Endothelial cell of umbilical vein (primary cell): ENCODE data around the gene ZBTB20. TPM values are rescaled to one million over a fixed set of nuclear protein-coding genes. Genes with fewer than 3 reads are reported as not detected.
A peak's percentile ranks its signal among the peaks of the same experiment; 100 is the strongest.

Experiments
- BruUV-seq: library from RNA; stranded (reverse); fragments of 400-500 nt; replicated peaks from 2 replicates; lab custom pipeline; 2021; lab: Mats Ljungman, UMichigan
- CTCF ChIA-PET: fragments of 300-600, 350-600 bp; sonication (Branson Sonifier 250); formaldehyde crosslinking; loops from one replicate; lab custom pipeline; 2021; ENCODE audit warnings: antibody characterized with exemption, inconsistent platforms; lab: Charles Lee
- POLR2A ChIA-PET: fragments of 300-600, 350-600 bp; sonication (Branson Sonifier 250); formaldehyde crosslinking; loops from one replicate; lab custom pipeline; 2021; ENCODE audit warnings: antibody characterized with exemption, inconsistent platforms; lab: Charles Lee
- DNase-seq: peaks from one replicate; pipeline ENCODE4 v3.0.0-alpha.2; 2011; ENCODE audit warnings: low read depth, low spot score
- FAIRE-seq: peaks from 2 replicates; lab custom pipeline; 2011; peaks lifted over from hg19 to GRCh38; lab: Jason Lieb, UNC
- H2AFZ ChIP-seq: 2 replicates; pipeline ENCODE4 v1.6.0; 2012; ENCODE audit warnings: low read depth, low read length, control low read depth, inconsistent platforms
- H3K27ac ChIP-seq: 2 replicates; pipeline ENCODE4 v1.5.1; 2011; ENCODE audit warnings: low read depth, mild to moderate bottlenecking, control low read depth, low read length, moderate library complexity; ENCODE audit not compliant: insufficient read depth
- H3K27me3 ChIP-seq, 2 experiments: 2 replicates each; pipeline versions ENCODE4 v1.6.0 to v1.6.1; 2011; ENCODE audit warnings: low read length in 2 of 2, mixed read lengths in 1 of 2; ENCODE audit not compliant: control insufficient read depth in 2 of 2, insufficient read depth in 2 of 2
- H3K36me3 ChIP-seq, 2 experiments: 2 replicates in 1 of 2; 3 replicates in 1 of 2; pipeline ENCODE4 v1.5.1; 2011; ENCODE audit warnings: low read length in 2 of 2, mild to moderate bottlenecking in 1 of 2, moderate library complexity in 1 of 2; ENCODE audit not compliant: control insufficient read depth in 2 of 2, insufficient read depth in 2 of 2; ENCODE audit errors: extremely low read depth in 1 of 2
- H3K4me1 ChIP-seq: 3 replicates; pipeline ENCODE4 v1.5.1; 2011; ENCODE audit warnings: mild to moderate bottlenecking, low read length; ENCODE audit not compliant: control insufficient read depth, insufficient read depth; ENCODE audit errors: extremely low read depth
- H3K4me2 ChIP-seq: 2 replicates; pipeline ENCODE4 v1.6.1; 2011; ENCODE audit warnings: low read length, control low read depth, mixed read lengths; ENCODE audit not compliant: insufficient read depth
- H3K4me3 ChIP-seq, 3 experiments: fragments of 200-600 bp in 1 of 3; sonication (generic), shearing (Covaris generic) in 1 of 3; replicated peaks in 1 of 3; 2 replicates each; pipeline ENCODE4 v1.5.1; 2011 to 2016; ENCODE audit warnings: control low read depth in 3 of 3, low read length in 3 of 3, mild to moderate bottlenecking in 2 of 3, inconsistent platforms in 1 of 3, low read depth in 1 of 3, moderate library complexity in 1 of 3; ENCODE audit not compliant: insufficient read depth in 1 of 3
- H3K79me2 ChIP-seq: 2 replicates; pipeline ENCODE4 v1.6.0; 2012; ENCODE audit warnings: low read length, inconsistent platforms; ENCODE audit not compliant: control insufficient read depth, insufficient read depth
- H3K9ac ChIP-seq: replicated peaks from 2 replicates; pipeline ENCODE3; 2011; ENCODE audit warnings: low read length, control low read depth; ENCODE audit not compliant: insufficient read depth; ENCODE audit errors: extremely low read depth
- H3K9me1 ChIP-seq: replicated peaks from 3 replicates; pipeline ENCODE4 v1.6.0; 2011; ENCODE audit warnings: mild to moderate bottlenecking, low read length; ENCODE audit not compliant: control insufficient read depth, insufficient read depth; ENCODE audit errors: extremely low read depth
- H3K9me3 ChIP-seq: replicated peaks from 2 replicates; pipeline ENCODE4 v1.5.1; 2012; ENCODE audit warnings: low read length, inconsistent platforms; ENCODE audit not compliant: control insufficient read depth, insufficient read depth
- H4K20me1 ChIP-seq: replicated peaks from 2 replicates; pipeline ENCODE3; 2011; ENCODE audit warnings: mild to moderate bottlenecking, low read length; ENCODE audit not compliant: control insufficient read depth, insufficient read depth; ENCODE audit errors: extremely low read depth
- EZH2 ChIP-seq: IDR thresholded peaks from 2 replicates; pipeline ENCODE4 v1.6.1; 2012; ENCODE audit warnings: borderline replicate concordance, low read depth, mild to moderate bottlenecking, moderate library complexity, low read length, inconsistent platforms; ENCODE audit not compliant: severe bottlenecking
- GATA2 ChIP-seq: IDR thresholded peaks from 2 replicates; pipeline ENCODE4 v1.7.0; 2011; ENCODE audit warnings: low read depth, mild to moderate bottlenecking, moderate library complexity, mixed read lengths, low read length; ENCODE audit not compliant: insufficient read length, insufficient read depth
- JUN ChIP-seq: IDR thresholded peaks from 2 replicates; pipeline ENCODE4 v1.6.1; 2011; ENCODE audit warnings: borderline replicate concordance, low read depth; ENCODE audit not compliant: insufficient read length, insufficient read depth
- POLR2A ChIP-seq: IDR thresholded peaks from 2 replicates; pipeline ENCODE4 v1.6.1; 2012; ENCODE audit warnings: low read depth, mild to moderate bottlenecking, control low read depth, low read length
- POLR2AphosphoS5 ChIP-seq: IDR thresholded peaks from 2 replicates; pipeline ENCODE4 v1.6.1; 2012; ENCODE audit warnings: low read depth, mild to moderate bottlenecking, control low read depth, low read length, moderate library complexity; ENCODE audit not compliant: insufficient read depth
- dilution Hi-C: fragments of 300-500 bp; cut with MboI; formaldehyde crosslinking; loops from one replicate; pipeline ENCODE4 v1.15.0; 2019; ENCODE audit warnings: low sequenced_read_pairs; ENCODE audit not compliant: extremely low pct_ligation_motif_present
- intact Hi-C: fragments of 100-400 bp; cut with micrococcal nuclease; formaldehyde crosslinking; loops from one replicate; pipeline ENCODE4 v1.10.0; 2022
- polyA plus RNA-seq, 4 experiments: library from polyadenylated mRNA; depleted of rRNA in 3 of 4; stranded (reverse) in 3 of 4; unstranded in 1 of 4; fragments of >200 nt; gene quantifications; 2 replicates each; pipeline versions ENCODE4 v1.2.1 to v1.2.3, GENCODE V29; 2011 to 2012; ENCODE audit warnings: missing spikeins in 1 of 4
- total RNA-seq: library from RNA; stranded (reverse); gene quantifications from 2 replicates; pipeline ENCODE4 v1.2.3, GENCODE V29; 2021
- TF ChIP-seq, protein P1 (sequence below): IDR thresholded peaks from 2 replicates; pipeline ENCODE4 v1.6.1; 2011; ENCODE audit not compliant: insufficient read depth, insufficient read length
- TF ChIP-seq, protein P2 (sequence below), 2 donors: IDR thresholded peaks; 1 replicate in 1 of 2; 2 replicates in 1 of 2; pipeline ENCODE4 v1.5.1; 2011; ENCODE audit warnings: low read length in 2 of 2, mild to moderate bottlenecking in 2 of 2, moderate library complexity in 2 of 2, control low read depth in 1 of 2, inconsistent platforms in 1 of 2, low read depth in 1 of 2; ENCODE audit not compliant: insufficient read depth in 1 of 2; ENCODE audit errors: extremely low read depth in 1 of 2

ZBTB20 gene
- total and polyA plus RNA-seq, 2 donors (not counting 3 experiments of a cell fraction or from before 2014, with no cell fraction given): 2.1 to 20.5 TPM

DNA sequence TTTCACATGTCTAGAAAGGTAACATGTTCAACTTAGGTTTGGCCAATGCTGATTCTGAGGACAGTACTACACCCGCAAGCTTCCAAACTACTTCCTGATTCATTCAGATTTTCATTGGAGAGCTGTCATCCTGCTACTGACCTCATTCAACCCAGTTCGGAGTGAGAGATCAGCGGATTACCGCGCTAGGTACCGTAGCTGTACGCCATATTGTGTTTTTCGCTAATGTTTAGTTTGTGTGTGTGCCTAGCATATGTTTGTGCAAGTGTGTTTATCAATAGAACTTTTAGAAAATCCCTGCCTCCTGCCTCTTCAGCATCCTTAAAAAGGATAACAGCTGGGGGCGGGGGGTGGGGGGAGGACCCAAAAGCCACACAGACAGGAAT is 1.1 kb downstream of the ZBTB20 start:
- no peaks in the 10 kb centered on the region for H3K9me1 ChIP-seq
- dilution Hi-C loops (no loop called here), intact Hi-C loops (loop anchor here (2.0 to 5.0 kb wide), 9 partner anchors 37 to 1783 kb away; partner anchors contain the start of genes ATP6V1A, NAA50 and USF3)
- TF ChIP-seq GATA2: no peak
- TF ChIP-seq POLR2AphosphoS5: no peak
- peak; percentile 15 for TF ChIP-seq JUN
- TF ChIP-seq, protein P1, sequence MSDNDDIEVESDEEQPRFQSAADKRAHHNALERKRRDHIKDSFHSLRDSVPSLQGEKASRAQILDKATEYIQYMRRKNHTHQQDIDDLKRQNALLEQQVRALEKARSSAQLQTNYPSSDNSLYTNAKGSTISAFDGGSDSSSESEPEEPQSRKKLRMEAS: no peak
- TF ChIP-seq, protein P2, sequence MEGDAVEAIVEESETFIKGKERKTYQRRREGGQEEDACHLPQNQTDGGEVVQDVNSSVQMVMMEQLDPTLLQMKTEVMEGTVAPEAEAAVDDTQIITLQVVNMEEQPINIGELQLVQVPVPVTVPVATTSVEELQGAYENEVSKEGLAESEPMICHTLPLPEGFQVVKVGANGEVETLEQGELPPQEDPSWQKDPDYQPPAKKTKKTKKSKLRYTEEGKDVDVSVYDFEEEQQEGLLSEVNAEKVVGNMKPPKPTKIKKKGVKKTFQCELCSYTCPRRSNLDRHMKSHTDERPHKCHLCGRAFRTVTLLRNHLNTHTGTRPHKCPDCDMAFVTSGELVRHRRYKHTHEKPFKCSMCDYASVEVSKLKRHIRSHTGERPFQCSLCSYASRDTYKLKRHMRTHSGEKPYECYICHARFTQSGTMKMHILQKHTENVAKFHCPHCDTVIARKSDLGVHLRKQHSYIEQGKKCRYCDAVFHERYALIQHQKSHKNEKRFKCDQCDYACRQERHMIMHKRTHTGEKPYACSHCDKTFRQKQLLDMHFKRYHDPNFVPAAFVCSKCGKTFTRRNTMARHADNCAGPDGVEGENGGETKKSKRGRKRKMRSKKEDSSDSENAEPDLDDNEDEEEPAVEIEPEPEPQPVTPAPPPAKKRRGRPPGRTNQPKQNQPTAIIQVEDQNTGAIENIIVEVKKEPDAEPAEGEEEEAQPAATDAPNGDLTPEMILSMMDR (IDR thresholded peaks at IDR 0.05; ENCODE audit: extremely low read depth in 1 of 2, insufficient read depth in 1 of 2, low read depth in 1 of 2, low read length in 2 of 2): no peak
- TF ChIP-seq POLR2A: no peak
- TF ChIP-seq EZH2: no peak
- DNase-seq (peak; percentile 69), FAIRE-seq (peak; percentile 79)
- no TSS peak for BruUV-seq
- H3K9me3 ChIP-seq: no peaks in the 10 kb centered on the region
- peaks cover 6% of the 10 kb centered on the region for H3K4me1 ChIP-seq
- peak overlapping the region; percentile 91 for H3K4me2 ChIP-seq
- H3K9ac ChIP-seq: peak overlapping the region; percentile 97
- H3K4me3 ChIP-seq: peak overlapping the region; percentile 72 to 83 (median 81)
- no peaks in the 10 kb centered on the region for H3K27me3 ChIP-seq
- no peaks in the 10 kb centered on the region for H3K79me2 ChIP-seq
- ChIA-PET POLR2A (interaction anchor here (0.6 to 1.1 kb wide), 4 partner anchors 23 to 762 kb away, joined by 3 to 4 read pairs (median 4); no protein-coding TSS in a partner anchor), CTCF (interaction anchor here (0.8 to 2.2 kb wide), 11 partner anchors 9 to 855 kb away, joined by 3 to 9 read pairs (median 4); no protein-coding TSS in a partner anchor)
- no peaks in the 10 kb centered on the region for H3K36me3 ChIP-seq
- no peaks in the 10 kb centered on the region for H4K20me1 ChIP-seq
- H2AFZ ChIP-seq: peak overlapping the region; percentile 89
- peak overlapping the region; percentile 93 for H3K27ac ChIP-seq
